ENCODE results near the gene MAB21L1. TPM values are rescaled to one million over a fixed set of nuclear protein-coding genes. Genes with fewer than 3 reads are reported as not detected.

MAB21L1 gene
- total and polyA plus RNA-seq, 11 donors = 0.09 to 0.99 (median 0.25) TPM; not detected in 1

DNA sequence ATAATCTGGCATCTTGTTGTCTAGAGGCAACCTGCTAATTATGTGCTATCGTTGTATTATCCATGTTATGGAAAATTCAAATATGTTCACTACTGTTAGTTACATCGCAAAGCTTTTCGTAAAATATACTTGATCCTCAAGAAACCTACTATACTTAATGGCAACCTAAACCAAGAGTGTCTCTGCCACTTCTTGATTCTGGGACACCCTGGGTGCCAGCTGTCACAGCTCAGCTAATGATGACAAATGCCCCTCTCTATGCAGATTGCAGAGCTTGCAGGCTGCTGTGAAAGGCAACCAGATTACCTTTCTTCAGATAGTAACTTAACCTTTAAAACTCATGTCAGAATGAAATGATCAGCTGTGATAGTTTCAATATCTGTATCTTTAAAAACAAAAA lies 8.9 kb upstream of the MAB21L1 start:
- Histone ChIP-seq H3K27me3 (no peaks in the 10 kb centered on the region), H3K4me3 (no peak overlapping the region), H3K9me3 (no peaks in the 10 kb centered on the region), H3K27ac (no peak overlapping the region), H3K4me1 (no peaks in the 10 kb centered on the region), H3K36me3 (no peaks in the 10 kb centered on the region)
- intact Hi-C loops (cut with DNase I) = no loop called here
- 96 to 100% (median 97%) methylated on average over 3 of the region's 3 CpGs for WGBS, 4 donors
- DNase-seq (no peak), ATAC-seq (no peak)
- TF ChIP-seq, protein P1, sequence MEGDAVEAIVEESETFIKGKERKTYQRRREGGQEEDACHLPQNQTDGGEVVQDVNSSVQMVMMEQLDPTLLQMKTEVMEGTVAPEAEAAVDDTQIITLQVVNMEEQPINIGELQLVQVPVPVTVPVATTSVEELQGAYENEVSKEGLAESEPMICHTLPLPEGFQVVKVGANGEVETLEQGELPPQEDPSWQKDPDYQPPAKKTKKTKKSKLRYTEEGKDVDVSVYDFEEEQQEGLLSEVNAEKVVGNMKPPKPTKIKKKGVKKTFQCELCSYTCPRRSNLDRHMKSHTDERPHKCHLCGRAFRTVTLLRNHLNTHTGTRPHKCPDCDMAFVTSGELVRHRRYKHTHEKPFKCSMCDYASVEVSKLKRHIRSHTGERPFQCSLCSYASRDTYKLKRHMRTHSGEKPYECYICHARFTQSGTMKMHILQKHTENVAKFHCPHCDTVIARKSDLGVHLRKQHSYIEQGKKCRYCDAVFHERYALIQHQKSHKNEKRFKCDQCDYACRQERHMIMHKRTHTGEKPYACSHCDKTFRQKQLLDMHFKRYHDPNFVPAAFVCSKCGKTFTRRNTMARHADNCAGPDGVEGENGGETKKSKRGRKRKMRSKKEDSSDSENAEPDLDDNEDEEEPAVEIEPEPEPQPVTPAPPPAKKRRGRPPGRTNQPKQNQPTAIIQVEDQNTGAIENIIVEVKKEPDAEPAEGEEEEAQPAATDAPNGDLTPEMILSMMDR (IDR thresholded peaks at IDR 0.05) = no peak
- no peak for TF ChIP-seq POLR2A (IDR thresholded peaks at IDR 0.05)

DNA sequence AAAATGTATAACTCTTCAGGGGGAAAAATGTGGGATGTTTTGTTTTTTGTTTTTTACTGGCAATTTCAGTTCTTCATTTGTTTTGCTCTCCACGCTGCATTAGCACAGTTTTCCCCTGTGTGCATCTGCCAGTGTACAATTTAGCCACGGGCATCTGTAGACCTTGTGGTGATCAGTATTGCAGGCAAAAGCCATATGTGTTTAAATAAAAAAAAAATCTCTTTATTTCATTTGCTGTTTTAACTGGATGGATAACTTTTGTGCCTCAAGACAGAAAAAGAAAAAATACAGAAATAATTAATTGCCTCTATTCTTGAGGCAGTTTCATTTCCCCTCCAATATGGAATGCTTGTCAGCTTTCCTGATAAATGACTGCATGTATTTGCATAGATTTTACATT lies 7.9 kb upstream of the MAB21L1 start:
- H3K4me1 ChIP-seq = no peaks in the 10 kb centered on the region
- TF ChIP-seq, protein P1 (IDR thresholded peaks at IDR 0.05) = no peak
- TF ChIP-seq POLR2A (IDR thresholded peaks at IDR 0.05) = no peak

DNA sequence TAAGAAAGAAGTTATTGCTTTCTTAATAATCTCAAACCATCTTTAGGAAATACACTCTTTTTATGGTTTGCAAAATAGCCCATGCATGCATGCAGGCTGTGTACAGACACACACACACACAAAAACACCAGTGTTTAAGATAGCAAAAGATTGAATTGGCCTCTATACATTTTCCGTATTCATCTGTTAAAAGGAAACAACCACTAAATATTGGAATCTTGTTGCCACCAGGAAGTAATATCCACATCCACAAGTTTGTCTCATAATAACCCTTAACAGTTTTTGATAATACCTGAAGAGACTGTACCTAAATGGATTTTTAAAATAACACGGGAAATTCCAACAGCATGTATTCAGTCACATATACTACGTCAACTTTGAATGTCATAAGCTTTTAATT lies 7.3 kb upstream of the MAB21L1 start:
- Histone ChIP-seq H3K9me3 (no peaks in the 10 kb centered on the region), H3K27me3 (peaks cover 0 to 3% (median 0%) of the 10 kb centered on the region in 9 donors), H3K4me3 (no peak overlapping the region), H3K36me3 (no peaks in the 10 kb centered on the region), H3K4me1 (no peaks in the 10 kb centered on the region), H3K27ac (no peak overlapping the region)
- DNase-seq (no peak), ATAC-seq (no peak)
- TF ChIP-seq POLR2A (IDR thresholded peaks at IDR 0.05) = no peak
- TF ChIP-seq, protein P1 (IDR thresholded peaks at IDR 0.05) = no peak
- intact Hi-C loops (cut with DNase I) = loop anchor here in 1 of 10 donors (2.0 kb wide), 1 partner anchor 15 kb away; no protein-coding TSS in a partner anchor
- WGBS, 4 donors = 92 to 98% (median 95%) methylated on average over 3 of the region's 3 CpGs

More for the DNA sequence above, 7.9 kb upstream of the MAB21L1 start:
- ATAC-seq (no peak), DNase-seq (no peak)
- no peaks in the 10 kb centered on the region for H3K9me3 ChIP-seq
- no peak overlapping the region for H3K4me3 ChIP-seq
- no peak overlapping the region for H3K27ac ChIP-seq
- H3K36me3 ChIP-seq = no peaks in the 10 kb centered on the region
- intact Hi-C loops (cut with DNase I) = no loop called here
- H3K27me3 ChIP-seq = no peaks in the 10 kb centered on the region
- 93 to 99% (median 95%) methylated on average over 2 of the region's 2 CpGs for WGBS, 4 donors

DNA sequence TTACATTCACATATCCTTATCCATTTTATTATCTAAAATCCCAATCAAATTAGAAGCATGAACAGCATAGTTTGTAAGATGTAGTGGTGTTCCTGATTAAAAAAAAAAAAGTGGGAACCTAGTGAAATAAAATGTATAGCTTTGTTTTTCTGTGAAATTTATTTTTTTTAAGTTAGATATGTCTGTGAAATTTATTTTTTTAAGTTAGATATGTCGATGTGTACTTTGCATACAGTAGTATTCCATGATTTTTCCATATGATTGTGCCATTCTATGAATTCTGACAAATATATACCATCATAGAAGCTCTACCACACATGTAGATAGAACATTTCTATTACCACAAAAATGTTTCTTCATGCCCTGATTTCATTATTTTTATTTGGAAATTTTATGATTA lies 6.0 kb upstream of the MAB21L1 start:
- Histone ChIP-seq H3K9me3 (no peaks in the 10 kb centered on the region), H3K4me3 (no peak overlapping the region), H3K27ac (no peak overlapping the region), H3K4me1 (no peaks in the 10 kb centered on the region), H3K36me3 (no peaks in the 10 kb centered on the region), H3K27me3 (peaks cover 0 to 15% (median 0%) of the 10 kb centered on the region in 9 donors)
- DNase-seq = no peak
- 93 to 97% (median 95%) methylated on average over 1 of the region's 1 CpG for WGBS, 4 donors
- intact Hi-C loops (cut with DNase I) = loop anchor here in 1 of 10 donors (2.0 kb wide), 1 partner anchor 16 kb away; no protein-coding TSS in a partner anchor
- ATAC-seq = no peak
- no peak for TF ChIP-seq POLR2A (IDR thresholded peaks at IDR 0.05)
- TF ChIP-seq, protein P1 (IDR thresholded peaks at IDR 0.05) = no peak

Data from heart left ventricle (tissue), 16 donors.